ENCODE data around the gene GLRA1. TPM values are rescaled to one million over a fixed set of nuclear protein-coding genes. Genes with fewer than 3 reads are reported as not detected.

Gene GLRA1
- total and polyA plus RNA-seq, 2 of the 4 experiments (the other 2 are of a cell fraction): not detected

DNA sequence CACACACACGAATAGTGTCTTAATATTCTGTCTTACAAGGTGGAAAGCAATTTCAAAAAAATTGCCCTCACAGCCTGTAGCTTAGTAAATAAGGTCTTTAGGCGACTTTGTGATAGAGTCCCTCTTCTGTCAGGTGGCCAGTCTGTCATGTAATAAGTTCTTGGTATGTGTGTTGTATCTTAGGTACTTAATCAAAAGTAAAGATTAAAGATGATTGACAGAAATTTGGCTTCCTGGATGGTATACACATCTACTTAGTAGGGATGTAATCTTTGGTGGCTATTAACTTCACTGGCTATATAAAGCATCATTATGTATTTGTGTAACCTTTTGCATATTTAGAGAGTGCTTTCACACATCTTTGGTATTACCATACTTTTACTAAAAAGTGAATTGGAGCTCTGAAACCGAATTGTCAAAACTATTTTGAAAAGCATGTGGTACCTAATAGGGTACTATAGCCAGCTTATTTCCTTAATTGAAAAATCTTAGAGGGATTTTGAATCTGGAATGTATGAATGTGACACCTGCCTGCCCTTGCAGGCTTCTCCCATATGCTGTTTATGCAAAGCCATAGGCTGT lies 149.5 kb downstream of the GLRA1 start:
- intact Hi-C loops (cut with micrococcal nuclease): loop anchor here (2.0 kb wide), 1 partner anchor 22 kb away; no protein-coding TSS in a partner anchor

More for the DNA sequence above, 149.5 kb downstream of the GLRA1 start:
- H3K4me2 ChIP-seq (ENCODE audit: low read depth, low read length): 0 out of 2 replicates have a peak overlapping the region, but pooled peaks have one; percentile 43
- TF ChIP-seq MAFK (IDR thresholded peaks at IDR 0.05; ENCODE audit: low read depth, low read length) (no peak), RAD21 (IDR thresholded peaks at IDR 0.05; ENCODE audit: low read length) (no peak), CTCF (conservative IDR thresholded peaks at IDR 0.05; ENCODE audit: low read depth, low read length) (no peak), FOS (IDR thresholded peaks at IDR 0.05; ENCODE audit: low read depth, low read length) (no peak), CHD1 (IDR thresholded peaks at IDR 0.05; ENCODE audit: low read depth, low read length) (no peak), SMC3 (IDR thresholded peaks at IDR 0.05; ENCODE audit: low read depth, low read length) (no peak), RCOR1 (IDR thresholded peaks at IDR 0.05; ENCODE audit: insufficient replicate concordance, low read length) (no peak), POLR2A (IDR thresholded peaks at IDR 0.05; ENCODE audit: low read depth, low read length) (no peak), RFX5 (IDR thresholded peaks at IDR 0.05; ENCODE audit: low read depth, low read length) (no peak), MXI1 (IDR thresholded peaks at IDR 0.05; ENCODE audit: borderline replicate concordance, low read depth, low read length) (no peak), BHLHE40 (IDR thresholded peaks at IDR 0.05; ENCODE audit: low read depth, low read length) (no peak), CEBPB (IDR thresholded peaks at IDR 0.05; ENCODE audit: low read depth, low read length) (no peak), NFE2L2 (IDR thresholded peaks at IDR 0.05; ENCODE audit: low read depth, low read length) (no peak), MAZ (IDR thresholded peaks at IDR 0.05; ENCODE audit: borderline replicate concordance, low read depth, low read length) (no peak)
- TF ChIP-seq, protein P1, sequence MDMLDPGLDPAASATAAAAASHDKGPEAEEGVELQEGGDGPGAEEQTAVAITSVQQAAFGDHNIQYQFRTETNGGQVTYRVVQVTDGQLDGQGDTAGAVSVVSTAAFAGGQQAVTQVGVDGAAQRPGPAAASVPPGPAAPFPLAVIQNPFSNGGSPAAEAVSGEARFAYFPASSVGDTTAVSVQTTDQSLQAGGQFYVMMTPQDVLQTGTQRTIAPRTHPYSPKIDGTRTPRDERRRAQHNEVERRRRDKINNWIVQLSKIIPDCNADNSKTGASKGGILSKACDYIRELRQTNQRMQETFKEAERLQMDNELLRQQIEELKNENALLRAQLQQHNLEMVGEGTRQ (IDR thresholded peaks at IDR 0.05; ENCODE audit: low read depth, low read length): no peak
- TF ChIP-seq, protein P2, sequence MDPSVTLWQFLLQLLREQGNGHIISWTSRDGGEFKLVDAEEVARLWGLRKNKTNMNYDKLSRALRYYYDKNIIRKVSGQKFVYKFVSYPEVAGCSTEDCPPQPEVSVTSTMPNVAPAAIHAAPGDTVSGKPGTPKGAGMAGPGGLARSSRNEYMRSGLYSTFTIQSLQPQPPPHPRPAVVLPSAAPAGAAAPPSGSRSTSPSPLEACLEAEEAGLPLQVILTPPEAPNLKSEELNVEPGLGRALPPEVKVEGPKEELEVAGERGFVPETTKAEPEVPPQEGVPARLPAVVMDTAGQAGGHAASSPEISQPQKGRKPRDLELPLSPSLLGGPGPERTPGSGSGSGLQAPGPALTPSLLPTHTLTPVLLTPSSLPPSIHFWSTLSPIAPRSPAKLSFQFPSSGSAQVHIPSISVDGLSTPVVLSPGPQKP (IDR thresholded peaks at IDR 0.05; ENCODE audit: borderline replicate concordance, low read depth, low read length): no peak
- no peak overlapping the region for H3K14ac ChIP-seq (replicated peaks; ENCODE audit: low read depth, low read length)
- no peak overlapping the region for H3K9ac ChIP-seq (ENCODE audit: low read depth, low read length)
- peaks cover 6% of the 10 kb centered on the region; the same call in 1 of the 2 replicates for H3K4me1 ChIP-seq (ENCODE audit: control insufficient read depth, insufficient read depth, low read length)
- in situ Hi-C loops (cut with MboI; ENCODE audit: low sequenced_read_pairs): no loop called here
- H3K27me3 ChIP-seq (ENCODE audit: control insufficient read depth, insufficient read depth, low read length): no peaks in the 10 kb centered on the region
- ATAC-seq (ENCODE audit: low read depth) (no peak), DNase-seq (no peak)
- no peak overlapping the region for H4K5ac ChIP-seq (ENCODE audit: low read depth, low read length)
- H4K8ac ChIP-seq (ENCODE audit: low read depth in 2 of 2, low read length in 2 of 2): no peak overlapping the region
- H3K9me1 ChIP-seq (ENCODE audit: insufficient read depth, low read length): no peaks in the 10 kb centered on the region; the same call in 1 of the 2 replicates
- ChIA-PET CTCF (interaction anchor here (0.6 kb wide), 1 partner anchor 54 kb away, joined by 4 read pairs; no protein-coding TSS in a partner anchor), POLR2A (ENCODE audit: unreplicated experiment) (no interaction called here)
- H2AK5ac ChIP-seq (ENCODE audit: low read depth, low read length): no peak overlapping the region
- no CpG with 5 or more reads among the region's 3 CpGs for WGBS, 2 experiments (ENCODE audit: extremely low coverage in 2 of 2, insufficient read length in 1 of 2)
- no peak overlapping the region for H2BK120ac ChIP-seq (ENCODE audit: low read depth, low read length)
- H3K23ac ChIP-seq (ENCODE audit: low read depth, low read length): peak overlapping the region; percentile 14; the same call in 1 of the 2 replicates
- peaks cover 0 to 3% of the 10 kb centered on the region in 2 experiments; a peak in 1 of 4 replicates for H3K79me1 ChIP-seq (ENCODE audit: low read depth in 1 of 2, low read length in 2 of 2)
- H3K27ac ChIP-seq (ENCODE audit: insufficient read depth, low read length): no peak overlapping the region
- H2BK5ac ChIP-seq (ENCODE audit: low read depth, low read length, poor library complexity, severe bottlenecking): no peak overlapping the region
- no peak overlapping the region for H4K91ac ChIP-seq (ENCODE audit: insufficient read depth, low read depth, low read length)
- no peaks in the 10 kb centered on the region; the same call in 1 of the 2 replicates for H3K36me3 ChIP-seq (ENCODE audit: control insufficient read depth, insufficient read depth, low read length)
- H3K56ac ChIP-seq (ENCODE audit: extremely low read depth, insufficient read depth, low read length): no peak overlapping the region
- no TSS peak for BruUV-seq (replicated peaks)
- H2BK20ac ChIP-seq (ENCODE audit: low read depth, low read length): no peak overlapping the region
- H3K18ac ChIP-seq (ENCODE audit: low read depth, low read length): no peak overlapping the region
- H3K4me3 ChIP-seq (ENCODE audit: insufficient read depth, low read depth, low read length): no peak overlapping the region
- no peak overlapping the region for H2BK15ac ChIP-seq (ENCODE audit: low read depth, low read length)
- H3K4ac ChIP-seq (ENCODE audit: low read depth, low read length): no peak overlapping the region
- dilution Hi-C loops (cut with HindIII; ENCODE audit: low sequenced_read_pairs, unreplicated experiment): no loop called here
- H2AFZ ChIP-seq (replicated peaks; ENCODE audit: low read length, poor library complexity): no peak overlapping the region
- peaks cover 78% of the 10 kb centered on the region for H4K20me1 ChIP-seq (ENCODE audit: insufficient read depth, low read length)
- H2AK9ac ChIP-seq (replicated peaks; ENCODE audit: low read depth, low read length, poor library complexity): no peak overlapping the region
- no peaks in the 10 kb centered on the region for H3K9me3 ChIP-seq (ENCODE audit: control insufficient read depth, insufficient read depth, low read length)
